Effector memory CD4-positive, alpha-beta T cell (primary cell): ENCODE results near the gene KLF3.

ENCODE experiments used
- DNase-seq, 3 donors: peaks; one replicate each; pipeline ENCODE4 v3.0.0-alpha.2; 2020
- H3K27ac ChIP-seq: 2 replicates; pipeline ENCODE4 v1.7.0; 2013; ENCODE audit warnings: mild to moderate bottlenecking, low read length, moderate library complexity; ENCODE audit not compliant: insufficient read depth, poor library complexity, severe bottlenecking
- H3K27me3 ChIP-seq: replicated peaks from 2 replicates; pipeline ENCODE4 v1.7.0; 2013; ENCODE audit warnings: mild to moderate bottlenecking, low read length; ENCODE audit not compliant: insufficient read depth, control insufficient read depth, poor library complexity, severe bottlenecking
- H3K36me3 ChIP-seq: 2 replicates; pipeline ENCODE4 v1.7.0; 2013; ENCODE audit warnings: mild to moderate bottlenecking, low read length, moderate library complexity; ENCODE audit not compliant: control insufficient read depth, insufficient read depth
- H3K4me1 ChIP-seq: 2 replicates; pipeline ENCODE4 v1.7.0; 2013; ENCODE audit warnings: low read length, mild to moderate bottlenecking; ENCODE audit not compliant: control insufficient read depth, insufficient read depth, poor library complexity, severe bottlenecking
- H3K4me3 ChIP-seq: 2 replicates; pipeline ENCODE4 v1.7.0; 2013; ENCODE audit warnings: low read length, low read depth, mild to moderate bottlenecking; ENCODE audit not compliant: insufficient read depth, poor library complexity, severe bottlenecking
- H3K9me3 ChIP-seq: 2 replicates; pipeline ENCODE4 v1.7.0; 2013; ENCODE audit warnings: mild to moderate bottlenecking, low read length, moderate library complexity; ENCODE audit not compliant: control insufficient read depth

The KLF3 gene

DNA sequence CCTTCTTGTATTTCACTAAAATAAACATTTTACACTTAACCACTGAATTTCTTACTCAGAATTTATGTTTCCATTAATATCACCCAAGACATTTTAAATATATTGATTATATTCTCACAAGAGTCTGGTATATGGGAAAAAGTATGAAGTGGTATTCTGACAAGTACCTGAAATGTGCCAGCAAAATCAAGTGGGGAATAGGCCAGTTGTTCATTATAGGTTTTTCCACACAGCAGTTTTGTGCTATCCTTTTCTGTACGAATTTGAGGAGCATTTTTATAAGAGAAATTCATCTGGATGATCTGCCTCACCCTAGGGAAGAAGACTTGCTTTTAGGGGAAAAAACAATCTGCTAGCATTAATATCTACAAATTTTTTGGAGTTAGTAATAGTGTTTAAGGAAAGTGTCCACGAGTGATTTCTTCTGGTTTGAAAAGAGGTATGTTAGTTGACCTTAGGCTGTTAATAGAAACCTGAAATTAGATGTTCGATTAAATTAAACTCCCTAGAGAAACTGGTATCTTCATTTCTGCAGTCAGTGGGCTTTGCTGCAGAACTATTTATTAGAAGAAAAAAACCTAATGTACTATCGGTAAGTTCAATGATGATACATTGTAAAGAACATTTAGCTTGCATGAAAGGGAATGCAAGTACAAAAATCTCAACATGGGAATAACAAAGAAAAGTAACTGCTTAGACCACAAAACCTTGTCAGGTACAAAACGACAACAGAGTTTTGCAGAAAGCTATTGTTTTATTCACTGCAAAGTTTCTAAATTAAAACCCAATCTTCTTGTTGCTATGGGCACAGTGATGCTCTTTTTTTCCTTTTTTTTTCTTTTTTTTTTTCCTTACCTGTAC, 1.8 kb downstream of the KLF3 start:
- peaks cover 30% of the 10 kb centered on the region for H3K4me1 ChIP-seq
- H3K36me3 ChIP-seq = no peaks in the 10 kb centered on the region
- H3K27me3 ChIP-seq = no peaks in the 10 kb centered on the region
- no peaks in the 10 kb centered on the region for H3K9me3 ChIP-seq
- DNase-seq = no peak
- H3K4me3 ChIP-seq = peak overlapping the region; percentile 88
- H3K27ac ChIP-seq = peak overlapping the region; percentile 90

DNA sequence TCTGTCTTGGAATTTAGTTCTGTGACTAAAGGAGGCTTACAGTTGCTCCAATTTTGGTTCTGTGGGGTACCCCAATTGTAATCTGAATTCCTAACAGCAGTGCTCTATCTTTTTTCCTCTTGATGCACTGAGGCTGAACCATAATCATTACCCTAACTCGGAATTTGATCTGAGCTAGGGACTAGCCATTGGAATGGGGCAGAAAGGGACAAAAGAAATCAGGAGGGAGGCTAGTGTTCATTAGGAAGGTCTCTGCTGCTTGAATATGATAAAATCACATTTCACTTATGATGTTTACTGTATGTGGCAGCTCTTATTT, 2.7 kb downstream of the KLF3 start:
- H3K4me3 ChIP-seq = peak overlapping the region; percentile 88
- no peaks in the 10 kb centered on the region for H3K36me3 ChIP-seq
- H3K27me3 ChIP-seq = no peaks in the 10 kb centered on the region
- no peaks in the 10 kb centered on the region for H3K9me3 ChIP-seq
- H3K27ac ChIP-seq = peak overlapping the region; percentile 90
- DNase-seq = no peak
- peaks cover 40% of the 10 kb centered on the region for H3K4me1 ChIP-seq

DNA sequence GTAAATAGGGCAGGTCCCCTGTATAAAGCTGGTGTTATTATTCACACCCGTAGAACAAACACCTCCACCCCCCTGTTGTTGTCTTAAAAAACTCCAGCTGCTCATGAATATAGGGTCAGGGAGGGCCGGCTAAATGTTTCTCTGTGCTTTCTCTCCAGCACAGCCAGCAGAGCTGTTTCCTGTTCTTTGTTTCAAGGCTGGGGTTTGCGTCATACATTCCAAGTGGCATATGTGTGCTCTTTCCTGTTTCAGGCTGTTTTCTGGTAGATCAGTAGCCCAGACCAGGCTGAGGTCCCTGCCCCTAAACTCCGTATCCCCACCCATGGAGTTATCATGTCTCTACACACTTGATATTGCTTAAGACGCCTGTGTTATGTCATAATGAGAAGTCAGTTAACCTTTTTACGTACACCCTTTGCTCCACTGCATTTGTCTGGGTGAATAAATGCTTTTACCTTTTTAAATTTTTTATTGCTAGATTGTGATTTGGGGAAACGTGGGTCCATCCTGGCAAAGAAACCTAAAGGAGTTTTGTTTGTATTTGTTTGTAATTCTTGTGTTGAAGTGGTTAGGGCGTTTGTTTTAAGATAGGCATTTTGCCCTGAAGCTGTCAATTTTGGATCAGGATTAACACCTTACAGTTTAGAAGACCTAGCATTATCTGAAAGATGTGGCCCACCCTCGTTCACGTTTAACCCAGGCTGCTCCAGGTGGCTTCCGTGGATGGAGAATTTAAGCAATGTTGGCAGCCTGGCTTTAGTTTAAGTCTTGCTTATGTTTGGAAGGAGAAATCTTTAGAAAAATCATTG, 3.3 kb downstream of the KLF3 start:
- peak overlapping the region; percentile 88 for H3K4me3 ChIP-seq
- H3K9me3 ChIP-seq = no peaks in the 10 kb centered on the region
- no peaks in the 10 kb centered on the region for H3K36me3 ChIP-seq
- peak overlapping the region; percentile 90 for H3K27ac ChIP-seq
- no peaks in the 10 kb centered on the region for H3K27me3 ChIP-seq
- peaks cover 43% of the 10 kb centered on the region for H3K4me1 ChIP-seq
- DNase-seq = peak; percentile 50 to 70 (median 53)

DNA sequence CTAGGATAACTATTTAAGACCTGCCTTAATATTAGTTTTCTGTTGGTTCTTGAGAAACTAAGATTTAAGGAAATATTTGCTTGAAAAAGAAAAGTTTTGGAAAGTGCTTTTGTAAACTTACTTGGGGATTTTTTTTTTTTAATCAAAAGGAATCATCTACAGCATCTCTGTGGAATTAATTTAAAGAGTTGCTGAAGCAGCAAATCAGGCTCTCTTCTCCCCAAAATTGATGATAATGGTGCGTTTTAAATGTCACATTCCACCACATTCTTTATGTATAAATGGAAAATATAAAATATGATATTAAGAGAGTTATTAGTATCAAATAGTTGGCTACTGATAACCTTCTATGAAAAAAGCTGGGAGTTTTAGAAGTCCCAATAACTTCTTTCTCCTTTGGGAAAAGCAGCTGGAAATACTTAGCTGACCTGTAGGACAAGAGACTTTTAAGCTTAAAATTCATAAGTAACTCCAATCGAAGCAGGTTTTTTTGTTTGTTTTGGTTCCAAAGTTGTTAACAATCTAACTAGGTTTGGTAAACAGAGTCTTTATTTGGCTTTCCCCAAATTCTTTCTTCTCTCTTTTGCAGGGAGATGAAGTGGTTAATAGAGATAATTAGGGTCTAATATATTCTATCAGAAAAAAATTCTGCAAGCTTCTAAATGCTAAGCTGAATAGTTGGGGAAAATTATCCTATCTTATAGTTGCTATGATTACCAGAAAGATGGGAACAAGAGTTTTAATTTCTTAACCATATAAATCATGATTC, 4.4 kb downstream of the KLF3 start:
- Histone ChIP-seq H3K4me3 (no peak overlapping the region), H3K9me3 (no peaks in the 10 kb centered on the region), H3K4me1 (peaks cover 45% of the 10 kb centered on the region), H3K36me3 (no peaks in the 10 kb centered on the region), H3K27me3 (no peaks in the 10 kb centered on the region), H3K27ac (peak overlapping the region; percentile 90)
- DNase-seq = no peak

DNA sequence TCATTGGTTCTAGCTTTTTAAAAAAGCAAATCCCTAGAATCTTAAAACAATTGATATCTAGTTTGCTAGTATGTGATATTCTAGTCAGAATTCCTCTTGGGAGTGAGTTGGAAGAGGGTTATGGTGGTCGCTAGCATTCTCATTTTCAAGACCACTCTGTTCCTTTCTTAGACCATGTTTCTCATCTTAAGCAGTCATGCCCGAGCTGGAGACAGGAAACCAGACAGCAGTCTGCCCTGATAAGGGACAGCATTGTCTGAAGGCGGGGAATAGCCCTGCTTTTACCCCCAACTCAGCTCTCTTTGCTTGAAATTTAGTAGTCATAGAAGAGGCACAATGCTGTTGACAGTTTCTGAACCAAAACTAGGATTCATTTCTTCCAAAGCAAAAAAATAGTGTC, 5.2 kb downstream of the KLF3 start:
- H3K9me3 ChIP-seq = no peaks in the 10 kb centered on the region
- no peaks in the 10 kb centered on the region for H3K27me3 ChIP-seq
- DNase-seq = no peak
- peak overlapping the region; percentile 90 for H3K27ac ChIP-seq
- peaks cover 53% of the 10 kb centered on the region for H3K4me1 ChIP-seq
- H3K36me3 ChIP-seq = no peaks in the 10 kb centered on the region
- H3K4me3 ChIP-seq = no peak overlapping the region

DNA sequence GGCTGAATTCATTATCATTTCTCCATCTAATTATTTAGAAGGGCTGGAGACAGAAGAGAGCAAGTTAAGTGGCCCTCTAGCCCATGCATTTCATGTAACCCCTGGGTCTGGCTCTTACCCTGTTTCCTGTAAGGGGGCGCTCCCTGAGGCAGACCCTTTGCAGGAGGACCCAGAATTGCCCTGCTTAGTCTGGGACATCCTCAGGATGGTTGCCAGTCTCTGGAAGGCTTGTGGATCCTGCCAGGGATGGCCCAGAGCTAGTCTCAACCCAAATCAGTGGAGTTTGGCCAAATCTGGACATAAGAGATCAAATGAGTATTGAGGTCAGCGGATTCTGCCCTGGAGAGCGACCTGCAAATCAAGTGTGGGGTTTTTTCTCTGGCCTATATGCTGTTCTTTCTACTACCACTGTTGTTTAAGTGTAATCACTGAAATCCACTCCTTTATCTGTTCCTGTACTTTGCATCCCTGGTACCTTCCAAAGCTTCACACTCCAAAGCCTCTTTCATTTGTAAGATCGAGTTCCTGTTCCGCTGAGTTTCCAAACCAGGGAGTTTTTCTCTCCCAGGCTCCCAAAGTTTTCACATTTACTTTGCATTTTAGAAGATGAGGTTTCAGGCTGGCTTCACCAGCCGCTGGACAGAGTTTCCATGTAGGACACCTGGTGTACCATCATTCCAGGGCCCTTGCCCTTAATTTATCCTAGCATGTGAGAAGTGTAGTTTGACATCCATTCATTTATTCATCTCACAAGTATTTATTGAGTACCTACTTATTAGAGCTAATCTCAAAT, 6.3 kb downstream of the KLF3 start:
- Histone ChIP-seq H3K4me3 (no peak overlapping the region), H3K36me3 (no peaks in the 10 kb centered on the region), H3K27me3 (no peaks in the 10 kb centered on the region), H3K9me3 (no peaks in the 10 kb centered on the region), H3K27ac (peak overlapping the region; percentile 54), H3K4me1 (peaks cover 63% of the 10 kb centered on the region)
- DNase-seq = no peak

DNA sequence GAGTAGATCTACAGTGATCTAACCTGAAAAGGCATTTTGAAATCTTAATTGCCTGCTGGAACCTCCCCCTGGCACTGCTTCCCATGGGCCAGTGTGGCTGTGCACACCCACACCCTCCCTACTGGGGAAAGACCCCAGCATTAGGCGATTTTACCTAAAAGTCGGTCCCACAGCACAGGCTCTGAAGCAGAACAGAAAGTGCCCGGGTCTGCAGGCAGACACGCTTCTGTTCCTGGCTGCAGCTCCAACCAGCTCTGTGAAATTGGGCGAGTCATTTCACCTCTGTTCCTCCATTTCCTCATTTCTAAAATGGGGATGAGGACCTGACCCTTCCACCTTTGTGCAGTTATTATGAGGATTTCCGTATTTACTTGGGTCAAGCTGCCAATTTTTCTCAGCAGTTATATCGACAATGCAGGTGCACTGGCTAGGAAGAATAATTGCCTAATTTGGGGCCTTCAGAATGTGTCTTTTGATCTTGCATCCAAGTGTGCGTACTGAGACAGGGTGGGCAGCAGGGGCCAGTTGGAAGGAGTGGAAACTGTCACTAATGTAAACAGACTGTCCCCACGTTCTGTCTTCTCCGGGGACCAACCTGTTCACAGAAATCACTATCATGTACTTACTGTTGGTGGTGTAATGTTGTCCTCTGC, 7.1 kb downstream of the KLF3 start:
- Histone ChIP-seq H3K36me3 (no peaks in the 10 kb centered on the region), H3K4me3 (no peak overlapping the region), H3K4me1 (peaks cover 69% of the 10 kb centered on the region), H3K27me3 (no peaks in the 10 kb centered on the region), H3K9me3 (no peaks in the 10 kb centered on the region), H3K27ac (peak overlapping the region; percentile 54)
- DNase-seq = no peak

DNA sequence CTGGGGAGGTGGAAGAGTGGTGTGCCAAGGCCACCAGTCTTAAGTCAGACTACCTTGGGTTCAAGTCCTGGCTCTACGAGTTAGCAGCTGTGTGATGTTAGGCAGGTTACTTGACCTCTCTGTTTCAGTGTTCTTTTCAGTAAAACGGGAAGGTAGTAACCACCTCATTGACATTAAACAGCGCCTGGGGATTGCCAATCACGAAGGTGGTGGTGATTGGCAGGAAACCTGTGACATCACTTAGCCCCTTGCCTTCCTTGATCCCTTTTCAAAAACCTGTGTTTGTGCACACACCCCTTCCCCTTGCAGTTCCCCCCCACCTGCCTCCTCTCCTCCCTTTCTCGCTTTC, 7.6 kb downstream of the KLF3 start:
- H3K36me3 ChIP-seq = no peaks in the 10 kb centered on the region
- DNase-seq = no peak
- H3K4me3 ChIP-seq = no peak overlapping the region
- H3K4me1 ChIP-seq = peaks cover 69% of the 10 kb centered on the region
- H3K9me3 ChIP-seq = no peaks in the 10 kb centered on the region
- H3K27ac ChIP-seq = peak overlapping the region; percentile 54
- H3K27me3 ChIP-seq = no peaks in the 10 kb centered on the region

DNA sequence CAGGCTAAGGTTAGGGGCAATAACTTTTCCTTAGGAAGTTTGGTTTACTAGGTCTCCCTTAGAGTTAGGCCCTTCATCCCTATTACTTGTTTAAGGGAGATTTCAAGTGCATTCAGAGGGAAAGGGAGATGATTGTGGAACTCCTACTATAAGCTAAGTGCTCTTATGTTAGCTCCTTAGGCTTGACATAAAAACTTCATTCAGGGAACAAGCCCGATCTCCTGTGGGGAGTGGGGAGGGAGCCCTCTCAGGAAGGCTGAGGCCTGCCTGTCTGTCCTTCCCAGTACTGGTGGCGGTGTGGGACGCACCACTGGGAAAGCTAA, 8.0 kb downstream of the KLF3 start:
- Histone ChIP-seq H3K9me3 (no peaks in the 10 kb centered on the region), H3K27ac (peak overlapping the region; percentile 54), H3K4me3 (no peak overlapping the region), H3K27me3 (no peaks in the 10 kb centered on the region), H3K36me3 (no peaks in the 10 kb centered on the region), H3K4me1 (peaks cover 69% of the 10 kb centered on the region)
- no peak for DNase-seq
